ENCODE measurements around the gene TBCCD1.
"Not testable (repeated sequence)": the region's sequence is repeated elsewhere in the genome, so short reads cannot be mapped to it uniquely, and the experiment has no call there.

Gene TBCCD1

GRCh38 chr3:186517218-186517617, 49.9 kb downstream of the TBCCD1 start:
- no peak for DNase-seq

- no peak for DNase-seq
These were observed 50.5 kb downstream of the TBCCD1 start for GRCh38 chr3:186516646-186517045.

GRCh38 chr3:186515125-186515524, 52.0 kb downstream of the TBCCD1 start:
- no peak for DNase-seq

GRCh38 chr3:186514296-186515002, 52.7 kb downstream of the TBCCD1 start:
- no peak for DNase-seq

GRCh38 chr3:186513386-186513785, 53.8 kb downstream of the TBCCD1 start:
- DNase-seq: no peak

- no peak for DNase-seq
These were observed 54.4 kb downstream of the TBCCD1 start for GRCh38 chr3:186512570-186513302.

GRCh38 chr3:186511702-186512101, 55.4 kb downstream of the TBCCD1 start:
- no peak for DNase-seq

- DNase-seq: no peak
These were observed 55.9 kb downstream of the TBCCD1 start for GRCh38 chr3:186511245-186511644.

GRCh38 chr3:186510374-186511079, 56.6 kb downstream of the TBCCD1 start:
- DNase-seq: no peak

GRCh38 chr3:186509423-186509822, 57.7 kb downstream of the TBCCD1 start:
- no peak for DNase-seq

GRCh38 chr3:186506857-186507256, 60.3 kb downstream of the TBCCD1 start:
- DNase-seq: no peak

- no peak for DNase-seq
These were observed 60.9 kb downstream of the TBCCD1 start for GRCh38 chr3:186506191-186506739.

GRCh38 chr3:186502966-186503712, 64.0 kb downstream of the TBCCD1 start:
- no peak for DNase-seq

GRCh38 chr3:186502138-186502948, 64.8 kb downstream of the TBCCD1 start:
- no peak for DNase-seq

GRCh38 chr3:186499949-186500348, 67.2 kb downstream of the TBCCD1 start:
- not testable (repeated sequence) for DNase-seq

- not testable (repeated sequence) for DNase-seq
These were observed 69.1 kb downstream of the TBCCD1 start for GRCh38 chr3:186498022-186498421.

- DNase-seq: no peak
These were observed 69.5 kb downstream of the TBCCD1 start for GRCh38 chr3:186497608-186498007.

GRCh38 chr3:186496635-186497034, 70.5 kb downstream of the TBCCD1 start:
- DNase-seq: no peak
